Coronary artery (tissue), 2 donors: ENCODE results near the gene KLF7.

ENCODE experiments used
- DNase-seq: peaks from one replicate; pipeline ENCODE4 v3.0.0-alpha.2; 2017; ENCODE audit warnings: low spot score
- H3K27ac ChIP-seq, 2 donors: fragments of 200-600 bp; sonication (generic); one replicate each; pipeline ENCODE4 v1.5.1; 2016 to 2019
- H3K4me3 ChIP-seq: fragments of 200-600 bp; sonication (generic); 2 replicates; pipeline ENCODE4 v1.5.1; 2016; ENCODE audit warnings: mild to moderate bottlenecking, moderate library complexity
- TF ChIP-seq, protein P1 (sequence below): fragments of 200-600 bp; sonication (generic); IDR thresholded peaks from one replicate; pipeline ENCODE4 v1.5.1; 2019; ENCODE audit warnings: antibody characterized with exemption

The KLF7 gene

GRCh38 chr2:207156451-207157161, 9.1 kb downstream of the KLF7 start:
- H3K4me3 ChIP-seq = peak overlapping the region; percentile 26
- peak overlapping the region in 1 of 2 donors; percentile 55 for H3K27ac ChIP-seq
- DNase-seq = no peak
- TF ChIP-seq, protein P1, sequence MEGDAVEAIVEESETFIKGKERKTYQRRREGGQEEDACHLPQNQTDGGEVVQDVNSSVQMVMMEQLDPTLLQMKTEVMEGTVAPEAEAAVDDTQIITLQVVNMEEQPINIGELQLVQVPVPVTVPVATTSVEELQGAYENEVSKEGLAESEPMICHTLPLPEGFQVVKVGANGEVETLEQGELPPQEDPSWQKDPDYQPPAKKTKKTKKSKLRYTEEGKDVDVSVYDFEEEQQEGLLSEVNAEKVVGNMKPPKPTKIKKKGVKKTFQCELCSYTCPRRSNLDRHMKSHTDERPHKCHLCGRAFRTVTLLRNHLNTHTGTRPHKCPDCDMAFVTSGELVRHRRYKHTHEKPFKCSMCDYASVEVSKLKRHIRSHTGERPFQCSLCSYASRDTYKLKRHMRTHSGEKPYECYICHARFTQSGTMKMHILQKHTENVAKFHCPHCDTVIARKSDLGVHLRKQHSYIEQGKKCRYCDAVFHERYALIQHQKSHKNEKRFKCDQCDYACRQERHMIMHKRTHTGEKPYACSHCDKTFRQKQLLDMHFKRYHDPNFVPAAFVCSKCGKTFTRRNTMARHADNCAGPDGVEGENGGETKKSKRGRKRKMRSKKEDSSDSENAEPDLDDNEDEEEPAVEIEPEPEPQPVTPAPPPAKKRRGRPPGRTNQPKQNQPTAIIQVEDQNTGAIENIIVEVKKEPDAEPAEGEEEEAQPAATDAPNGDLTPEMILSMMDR = no peak

DNA sequence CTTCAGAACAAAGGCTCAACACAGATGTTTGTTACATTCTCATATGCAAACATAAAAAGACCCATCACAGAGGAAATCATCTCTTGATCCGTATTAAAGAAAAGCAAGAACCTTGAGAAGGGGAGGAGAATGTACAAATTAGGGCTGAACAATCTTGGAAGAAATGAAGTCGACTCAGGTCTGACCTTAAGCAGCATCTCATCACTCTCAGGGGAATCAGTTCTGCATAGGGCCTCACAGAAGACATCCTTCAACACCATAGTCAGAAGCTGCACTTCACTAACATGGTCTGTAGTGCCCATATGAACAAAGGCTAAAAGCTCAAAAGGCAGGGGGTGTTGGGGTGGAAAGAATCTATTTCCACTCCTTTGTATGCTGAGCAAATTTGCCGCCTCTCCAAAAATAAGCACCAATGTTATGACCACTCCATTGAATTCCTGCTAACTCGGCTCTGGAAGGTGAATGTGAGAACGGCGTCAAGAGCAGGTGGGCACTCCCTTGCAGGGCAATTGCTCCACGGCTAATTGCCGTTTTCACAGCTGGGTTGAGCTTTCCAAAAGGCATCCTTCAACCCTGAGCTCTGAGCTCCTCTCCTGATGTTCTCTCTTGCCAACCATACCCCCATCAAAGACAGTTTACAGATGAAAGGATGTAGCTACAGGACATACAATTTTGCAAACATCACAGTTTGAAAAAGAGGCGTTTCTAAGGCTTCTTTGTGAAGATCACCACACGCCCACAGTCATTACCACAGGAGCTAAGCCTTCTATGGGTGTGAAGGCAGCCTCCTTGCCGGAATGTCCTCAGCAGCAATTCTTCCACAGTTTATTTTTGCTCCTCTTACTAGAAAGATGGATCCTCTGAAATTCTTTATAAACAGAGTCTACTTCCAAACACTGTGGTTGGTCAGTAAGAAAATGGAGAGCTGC, 10.0 kb downstream of the KLF7 start:
- Histone ChIP-seq H3K27ac (peak overlapping the region in 1 of 2 donors; percentile 76), H3K4me3 (peak overlapping the region; percentile 26)
- TF ChIP-seq, protein P1 = no peak
- DNase-seq = no peak

GRCh38 chr2:207154556-207155510, 10.9 kb downstream of the KLF7 start:
- Histone ChIP-seq H3K27ac (peak overlapping the region in 1 of 2 donors; percentile 76), H3K4me3 (peak overlapping the region; percentile 6)
- TF ChIP-seq, protein P1 = no peak
- DNase-seq = no peak

DNA sequence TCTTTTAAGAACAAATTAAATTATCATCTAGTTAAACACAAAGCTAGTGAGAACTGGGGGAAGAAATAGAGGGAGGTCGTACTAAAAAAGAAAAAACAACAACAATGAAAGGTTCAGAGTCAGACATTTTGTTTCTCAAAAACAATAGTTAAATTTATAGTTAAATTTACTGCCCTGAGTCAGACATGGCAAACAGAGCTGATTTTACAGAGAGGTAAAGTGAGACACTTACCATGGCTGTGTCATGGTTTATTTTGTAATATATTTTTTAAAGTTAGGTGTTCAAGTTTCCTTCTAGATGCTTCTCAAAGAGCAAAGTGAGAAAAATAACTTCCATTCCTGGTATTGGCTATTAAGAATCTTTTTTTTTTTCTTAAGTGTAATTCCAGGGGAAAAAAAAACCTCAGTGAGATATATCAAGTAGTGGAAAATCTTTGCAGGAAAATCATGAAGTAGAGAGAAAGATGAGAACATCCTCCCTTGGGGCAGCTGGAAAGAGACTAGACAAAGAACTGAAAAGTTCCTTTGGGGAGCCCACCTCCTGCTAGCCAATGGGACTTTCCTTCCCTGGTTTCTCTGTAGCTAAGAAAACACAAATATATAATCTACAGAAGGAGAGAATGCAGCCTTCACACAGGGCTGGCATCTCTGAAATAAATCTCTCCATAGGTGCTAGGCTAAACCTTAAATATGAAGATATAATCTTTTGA, 12.3 kb downstream of the KLF7 start:
- Histone ChIP-seq H3K4me3 (peak overlapping the region; percentile 27), H3K27ac (peak overlapping the region; percentile 6 to 76)
- DNase-seq = no peak
- TF ChIP-seq, protein P1 = no peak

DNA sequence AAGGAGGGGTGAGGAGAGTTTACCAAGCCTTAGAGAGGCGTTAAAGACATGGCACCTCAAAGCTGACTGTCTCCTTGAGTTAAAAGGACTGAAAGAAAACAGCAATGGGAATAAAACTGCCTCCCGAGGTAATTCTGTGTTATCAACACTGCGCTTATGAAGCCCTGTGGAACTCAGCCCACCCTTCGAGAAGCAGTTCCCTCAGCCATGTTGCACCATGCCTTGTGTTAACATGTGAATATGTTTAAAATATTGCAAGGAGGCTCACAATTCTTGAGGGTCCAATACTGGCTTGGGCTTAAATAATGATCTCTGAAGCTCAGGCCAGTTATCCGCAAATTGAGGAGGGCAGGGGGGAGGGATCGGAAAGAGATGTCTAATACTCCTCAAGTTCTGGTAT, 14.7 kb downstream of the KLF7 start:
- peak overlapping the region; percentile 42 for H3K4me3 ChIP-seq
- H3K27ac ChIP-seq = peak overlapping the region in 1 of 2 donors; percentile 68
- TF ChIP-seq, protein P1 = no peak
- DNase-seq = no peak

- TF ChIP-seq, protein P1 = no peak
- no peak for DNase-seq
- Histone ChIP-seq H3K27ac (peak overlapping the region in 1 of 2 donors; percentile 58), H3K4me3 (no peak overlapping the region)
These were observed 15.5 kb downstream of the KLF7 start for GRCh38 chr2:207150284-207150683.
